ENCODE measurements around the gene NLK. TPM values are rescaled to one million over a fixed set of nuclear protein-coding genes. Genes with fewer than 3 reads are reported as not detected.
A peak's percentile ranks its signal among the peaks of the same experiment; 100 is the strongest.

NLK gene
- total RNA-seq, 4 donors from 2014 or later = 6.2 to 40.5 (median 29.9) TPM

GRCh38 chr17:28100936-28101335 lies 58.5 kb downstream of the NLK start:
- WGBS, 2 donors (ENCODE audit: low coverage in 1 of 2) = 65 to 73% methylated on average over 1 of the region's 1 CpG
- H3K27ac ChIP-seq = no peak overlapping the region

GRCh38 chr17:28101919-28102318 lies 59.4 kb downstream of the NLK start:
- in situ Hi-C loops (cut with MboI; ENCODE audit: low pct_ligation_motif_present in 1 of 4, low pct_unique_long_range_greater_than_20kb in 1 of 4, low sequenced_read_pairs in 3 of 4) (no loop called here), intact Hi-C loops (cut with DNase I; ENCODE audit: low total_unique reads) (no loop called here)
- H3K36me3 ChIP-seq = no peaks in the 10 kb centered on the region
- H3K4me3 ChIP-seq = no peak overlapping the region
- no peak overlapping the region for H3K27ac ChIP-seq
- TF ChIP-seq POLR2AphosphoS5 (IDR thresholded peaks at IDR 0.05) = no peak
- TF ChIP-seq EP300 (IDR thresholded peaks at IDR 0.05; ENCODE audit: low read depth) = no peak
- no peak for TF ChIP-seq CTCF (IDR thresholded peaks at IDR 0.05)
- TF ChIP-seq POLR2A (IDR thresholded peaks at IDR 0.05) = no peak
- H3K9me3 ChIP-seq = no peaks in the 10 kb centered on the region
- DNase-seq = no peak
- peaks cover 0 to 4% (median 0%) of the 10 kb centered on the region in 4 donors for H3K4me1 ChIP-seq
- no peaks in the 10 kb centered on the region for H3K27me3 ChIP-seq

More at GRCh38 chr17:28100936-28101335, 58.5 kb downstream of the NLK start:
- in situ Hi-C loops (cut with MboI; ENCODE audit: low pct_ligation_motif_present in 1 of 4, low pct_unique_long_range_greater_than_20kb in 1 of 4, low sequenced_read_pairs in 3 of 4) (no loop called here), intact Hi-C loops (cut with DNase I; ENCODE audit: low total_unique reads) (no loop called here)
- Histone ChIP-seq H3K27me3 (no peaks in the 10 kb centered on the region), H3K36me3 (no peaks in the 10 kb centered on the region), H3K9me3 (no peaks in the 10 kb centered on the region), H3K4me1 (peaks cover 0 to 4% (median 0%) of the 10 kb centered on the region in 4 donors), H3K4me3 (no peak overlapping the region)
- DNase-seq = no peak
- no peak for TF ChIP-seq POLR2AphosphoS5 (IDR thresholded peaks at IDR 0.05)
- no peak for TF ChIP-seq EP300 (IDR thresholded peaks at IDR 0.05; ENCODE audit: low read depth)

- no peak for TF ChIP-seq POLR2A (IDR thresholded peaks at IDR 0.05)
- TF ChIP-seq EP300 (IDR thresholded peaks at IDR 0.05; ENCODE audit: low read depth) = no peak
- TF ChIP-seq POLR2AphosphoS5 (IDR thresholded peaks at IDR 0.05) = no peak
- TF ChIP-seq CTCF (IDR thresholded peaks at IDR 0.05) = no peak
- no peaks in the 10 kb centered on the region for H3K27me3 ChIP-seq
- H3K9me3 ChIP-seq = no peaks in the 10 kb centered on the region
- in situ Hi-C loops (cut with MboI; ENCODE audit: low pct_ligation_motif_present in 1 of 4, low pct_unique_long_range_greater_than_20kb in 1 of 4, low sequenced_read_pairs in 3 of 4) = no loop called here
- 45 to 73% methylated on average over 1 of the region's 1 CpG for WGBS, 2 donors (ENCODE audit: low coverage in 1 of 2)
- intact Hi-C loops (cut with DNase I; ENCODE audit: low total_unique reads) = no loop called here
- H3K36me3 ChIP-seq = no peaks in the 10 kb centered on the region
- no peaks in the 10 kb centered on the region for H3K4me1 ChIP-seq
- no peak overlapping the region for H3K27ac ChIP-seq
- no peak for DNase-seq
- H3K4me3 ChIP-seq = no peak overlapping the region
These were observed 63.0 kb downstream of the NLK start for GRCh38 chr17:28105501-28105900.

GRCh38 chr17:28110184-28110583 lies 67.7 kb downstream of the NLK start:
- WGBS, 2 donors (ENCODE audit: low coverage in 1 of 2) = 91 to 98% methylated on average over 1 of the region's 1 CpG
- H3K9me3 ChIP-seq = no peaks in the 10 kb centered on the region
- peaks cover 0 to 18% (median 5%) of the 10 kb centered on the region in 4 donors for H3K4me1 ChIP-seq
- no peak for DNase-seq
- H3K27me3 ChIP-seq = no peaks in the 10 kb centered on the region
- H3K4me3 ChIP-seq = no peak overlapping the region
- TF ChIP-seq POLR2A (IDR thresholded peaks at IDR 0.05) (no peak), CTCF (IDR thresholded peaks at IDR 0.05) (no peak), EP300 (IDR thresholded peaks at IDR 0.05; ENCODE audit: low read depth) (no peak), POLR2AphosphoS5 (IDR thresholded peaks at IDR 0.05) (no peak)
- in situ Hi-C loops (cut with MboI; ENCODE audit: low pct_ligation_motif_present in 1 of 4, low pct_unique_long_range_greater_than_20kb in 1 of 4, low sequenced_read_pairs in 3 of 4) (no loop called here), intact Hi-C loops (cut with DNase I; ENCODE audit: low total_unique reads) (no loop called here)
- no peaks in the 10 kb centered on the region for H3K36me3 ChIP-seq
- no peak overlapping the region for H3K27ac ChIP-seq

- 13 to 30% methylated on average over 1 of the region's 1 CpG for WGBS, 2 donors (ENCODE audit: low coverage in 1 of 2)
These were observed 69.7 kb downstream of the NLK start for GRCh38 chr17:28112181-28112580.

More at GRCh38 chr17:28112181-28112580, 69.7 kb downstream of the NLK start:
- no peaks in the 10 kb centered on the region for H3K27me3 ChIP-seq
- no peak overlapping the region for H3K27ac ChIP-seq
- H3K36me3 ChIP-seq = no peaks in the 10 kb centered on the region
- TF ChIP-seq CTCF (IDR thresholded peaks at IDR 0.05) (no peak), POLR2A (IDR thresholded peaks at IDR 0.05) (no peak)
- no peak overlapping the region for H3K4me3 ChIP-seq
- DNase-seq = peak; percentile 15
- peaks cover 0 to 19% (median 5%) of the 10 kb centered on the region in 4 donors for H3K4me1 ChIP-seq
- intact Hi-C loops (cut with DNase I; ENCODE audit: low total_unique reads) = no loop called here
- no peaks in the 10 kb centered on the region for H3K9me3 ChIP-seq
- in situ Hi-C loops (cut with MboI; ENCODE audit: low pct_ligation_motif_present in 1 of 4, low pct_unique_long_range_greater_than_20kb in 1 of 4, low sequenced_read_pairs in 3 of 4) = no loop called here

Data from transverse colon (tissue), 4 donors.